AG10803 (cell line): ENCODE measurements around the gene ENG.

ENCODE experiments used
- DNase-seq: peaks from one replicate; pipeline ENCODE4 v3.0.0; 2010; ENCODE audit warnings: low read depth
- H3K4me3 ChIP-seq: 2 replicates; pipeline ENCODE4 v1.5.1; 2011; ENCODE audit warnings: mild to moderate bottlenecking, low read length, control low read depth
- TF ChIP-seq, protein P1 (sequence below): conservative IDR thresholded peaks from 2 replicates; pipeline ENCODE4 v1.5.1; 2011; ENCODE audit warnings: mild to moderate bottlenecking, low read length, control low read depth, inconsistent platforms

Gene ENG

DNA sequence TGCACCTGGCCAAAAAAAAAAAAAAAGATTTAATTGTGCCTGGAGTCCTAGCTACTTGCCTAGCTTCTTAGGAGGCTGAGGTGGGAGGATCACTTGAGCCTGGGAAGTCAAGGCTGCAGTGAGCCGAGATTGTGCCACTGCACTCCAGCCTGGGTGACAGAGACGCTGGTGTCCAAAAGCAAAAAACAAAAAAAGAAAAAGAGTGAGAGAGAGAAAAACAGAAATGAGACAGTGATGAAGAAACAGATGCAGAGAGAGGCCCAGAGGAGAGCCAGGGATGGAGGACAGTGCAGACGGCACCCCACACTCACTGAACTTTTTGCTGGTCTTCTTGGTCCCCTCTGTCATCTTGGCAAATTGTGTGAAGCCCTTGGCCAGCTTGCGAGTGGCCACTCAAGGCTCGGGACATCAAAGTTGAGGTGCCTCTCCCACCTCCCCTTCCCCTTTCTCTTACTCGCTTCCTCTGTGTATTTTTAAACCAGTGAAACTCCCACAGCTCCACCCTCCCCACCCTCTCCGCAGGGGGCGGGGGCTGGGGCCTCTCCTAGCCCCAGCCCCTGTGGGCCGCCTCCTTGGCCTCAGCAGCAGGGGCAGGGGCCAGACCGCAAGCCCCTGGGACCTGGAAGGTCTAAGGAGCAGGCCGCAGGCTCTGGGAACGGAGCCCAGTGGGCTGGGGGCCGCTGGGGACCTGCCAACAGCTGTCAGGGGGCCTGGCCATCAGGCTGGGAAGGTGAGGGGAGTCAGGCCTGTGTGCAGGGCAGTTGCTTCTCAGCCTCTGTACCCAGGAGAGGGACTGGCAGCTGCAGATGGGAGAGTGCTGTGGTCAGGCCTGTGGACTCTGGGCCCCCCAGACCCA lies 76.0 kb downstream of the ENG start, which contains the start of gene SH2D3C:
SH2D3C (minus strand) TSS at position 387 of the 856 bp plus-strand sequence; CDS start at position 348, 39 bp downstream.
- no peak for DNase-seq
- no peak within 1 kb of the TSS for H3K4me3 ChIP-seq
- TF ChIP-seq, protein P1, sequence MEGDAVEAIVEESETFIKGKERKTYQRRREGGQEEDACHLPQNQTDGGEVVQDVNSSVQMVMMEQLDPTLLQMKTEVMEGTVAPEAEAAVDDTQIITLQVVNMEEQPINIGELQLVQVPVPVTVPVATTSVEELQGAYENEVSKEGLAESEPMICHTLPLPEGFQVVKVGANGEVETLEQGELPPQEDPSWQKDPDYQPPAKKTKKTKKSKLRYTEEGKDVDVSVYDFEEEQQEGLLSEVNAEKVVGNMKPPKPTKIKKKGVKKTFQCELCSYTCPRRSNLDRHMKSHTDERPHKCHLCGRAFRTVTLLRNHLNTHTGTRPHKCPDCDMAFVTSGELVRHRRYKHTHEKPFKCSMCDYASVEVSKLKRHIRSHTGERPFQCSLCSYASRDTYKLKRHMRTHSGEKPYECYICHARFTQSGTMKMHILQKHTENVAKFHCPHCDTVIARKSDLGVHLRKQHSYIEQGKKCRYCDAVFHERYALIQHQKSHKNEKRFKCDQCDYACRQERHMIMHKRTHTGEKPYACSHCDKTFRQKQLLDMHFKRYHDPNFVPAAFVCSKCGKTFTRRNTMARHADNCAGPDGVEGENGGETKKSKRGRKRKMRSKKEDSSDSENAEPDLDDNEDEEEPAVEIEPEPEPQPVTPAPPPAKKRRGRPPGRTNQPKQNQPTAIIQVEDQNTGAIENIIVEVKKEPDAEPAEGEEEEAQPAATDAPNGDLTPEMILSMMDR: no peak

DNA sequence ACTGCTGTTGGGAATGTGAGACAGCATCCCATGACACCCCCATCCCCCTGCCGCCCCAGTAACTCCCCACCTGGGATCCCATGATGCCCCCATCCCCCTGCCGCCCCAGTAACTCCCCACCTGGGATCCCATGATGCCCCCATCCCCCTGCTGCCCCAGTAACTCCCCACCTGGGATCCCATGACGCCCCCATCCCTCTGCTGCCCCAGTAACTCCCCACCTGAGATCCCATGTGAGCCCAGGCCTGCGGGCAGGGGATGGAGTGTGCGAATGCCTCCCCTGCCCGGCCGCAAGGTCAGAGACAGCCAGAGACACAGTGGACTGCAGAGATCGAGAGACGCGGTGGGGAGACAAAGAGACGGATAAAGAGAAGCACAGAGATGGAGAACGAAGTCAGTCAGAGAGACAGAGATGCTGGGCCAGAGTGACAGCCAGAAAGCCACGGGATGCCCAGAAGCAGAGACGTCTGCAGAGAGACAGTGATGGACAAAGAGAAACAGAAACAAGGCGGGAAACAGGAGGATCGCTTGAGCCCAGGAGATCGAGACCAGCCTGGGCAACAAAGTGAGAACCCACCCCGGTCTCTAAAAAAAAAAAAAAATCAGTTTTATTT lies 77.0 kb downstream of the ENG start:
- TF ChIP-seq, protein P1: no peak
- no peak overlapping the region for H3K4me3 ChIP-seq
- no peak for DNase-seq

DNA sequence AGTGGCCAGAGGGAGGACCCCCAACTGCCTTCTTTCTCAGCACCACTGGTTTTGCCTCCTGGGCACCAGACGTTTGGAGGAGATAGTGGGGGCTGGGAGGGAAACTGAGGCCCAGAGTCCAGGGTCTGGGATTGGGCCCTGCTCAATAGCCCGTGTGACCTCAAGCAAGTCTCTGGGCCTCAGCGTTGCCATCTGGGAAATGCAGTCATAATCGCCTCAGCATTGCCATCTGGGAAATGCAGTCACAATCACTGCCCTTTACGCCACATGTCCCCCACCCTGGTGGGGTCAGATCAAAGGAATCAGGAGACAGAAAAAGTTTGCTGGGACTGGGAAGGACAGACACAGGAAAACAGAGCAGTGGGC lies 77.6 kb downstream of the ENG start:
- no peak overlapping the region for H3K4me3 ChIP-seq
- TF ChIP-seq, protein P1: no peak

DNA sequence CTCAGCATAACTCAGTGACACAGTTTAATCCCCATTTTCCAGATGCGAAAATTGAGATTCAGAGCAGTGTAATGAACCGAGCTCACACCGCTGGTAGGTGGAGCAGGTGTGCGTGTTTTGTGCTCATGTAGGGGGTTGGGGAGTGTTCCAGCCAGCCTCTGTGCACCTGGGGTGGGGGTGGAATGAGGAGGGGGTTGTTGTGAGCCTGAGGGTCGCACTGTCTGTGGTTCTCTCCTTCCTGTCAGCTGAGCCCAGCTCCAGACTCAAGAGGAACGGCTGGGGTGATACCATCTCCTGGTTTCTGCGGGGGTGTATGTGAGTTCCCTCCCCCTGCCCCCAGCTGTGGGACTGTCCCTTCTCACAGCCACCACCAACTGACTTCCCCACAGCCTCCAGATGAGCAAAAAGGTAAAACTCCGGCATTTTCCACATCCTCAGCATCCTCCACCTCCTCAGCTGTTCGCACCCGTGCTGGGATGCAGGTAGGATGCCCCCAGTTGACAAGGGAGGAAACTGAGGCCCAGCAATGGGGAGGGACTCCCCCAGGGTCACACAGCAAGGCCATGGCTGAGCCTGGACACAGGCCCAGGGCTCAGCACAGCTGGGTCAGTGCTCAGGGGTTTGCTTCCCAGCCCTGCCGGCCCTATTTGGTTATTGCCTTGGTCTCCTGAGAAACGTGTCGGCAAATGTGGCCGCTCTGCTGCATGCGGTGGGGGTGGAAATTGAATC lies 78.1 kb downstream of the ENG start:
- H3K4me3 ChIP-seq: no peak overlapping the region
- TF ChIP-seq, protein P1: no peak
- DNase-seq: no peak

More for the DNA sequence above, 77.6 kb downstream of the ENG start:
- no peak for DNase-seq

DNA sequence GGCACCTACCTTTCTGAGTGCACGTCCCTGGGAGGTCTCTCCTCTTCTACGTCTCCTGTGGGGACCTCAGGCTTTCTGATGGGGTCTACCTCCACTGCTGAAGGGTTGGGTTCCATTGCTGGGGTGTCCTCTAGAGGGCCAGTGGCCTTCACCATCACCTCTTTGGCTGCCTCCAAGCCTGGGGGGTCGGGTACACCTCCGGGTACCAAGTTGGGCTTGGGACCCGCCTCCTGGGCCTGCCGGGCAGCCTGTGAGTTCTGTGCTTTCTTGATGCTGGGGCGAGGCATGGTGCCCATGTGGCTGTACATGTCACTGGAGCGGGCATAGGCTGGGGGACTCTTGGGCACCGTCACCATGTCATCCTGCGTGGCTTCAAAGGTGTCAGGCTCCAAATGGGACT lies 80.5 kb downstream of the ENG start:
- no peak for DNase-seq
- TF ChIP-seq, protein P1: no peak

DNA sequence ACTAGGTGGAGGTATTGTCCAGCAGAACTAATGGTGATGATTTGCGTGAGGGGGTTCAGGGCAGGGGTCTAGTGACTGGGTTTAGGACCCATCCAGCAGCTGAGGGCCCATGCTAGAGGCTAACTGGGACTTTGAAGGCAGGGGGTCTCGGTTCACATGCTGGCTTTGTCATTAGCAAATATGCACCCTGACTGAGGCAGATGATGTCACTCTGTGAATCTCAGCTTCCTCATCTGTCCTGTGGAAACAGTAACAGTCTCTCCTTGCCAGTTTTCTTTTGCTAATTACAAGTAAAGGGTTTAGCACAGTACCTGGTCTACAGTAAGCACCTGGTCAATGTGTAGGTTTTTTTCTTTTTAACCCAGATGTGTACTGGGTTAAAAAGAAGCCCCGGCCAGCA lies 81.2 kb downstream of the ENG start:
- TF ChIP-seq, protein P1: no peak

More for the DNA sequence above, 80.5 kb downstream of the ENG start:
- no peak overlapping the region for H3K4me3 ChIP-seq

More for the DNA sequence above, 81.2 kb downstream of the ENG start:
- DNase-seq: no peak
- H3K4me3 ChIP-seq: no peak overlapping the region
